Cardiac muscle cell (in vitro differentiated cells and primary cell): ENCODE measurements around the gene ATP8B3. TPM values are rescaled to one million over a fixed set of nuclear protein-coding genes. Genes with fewer than 3 reads are reported as not detected.
"Not testable (repeated sequence)": the region's sequence is repeated elsewhere in the genome, so short reads cannot be mapped to it uniquely, and the experiment has no call there.

ENCODE experiments used
- DNase-seq, 2 donors: peaks; one replicate each; pipeline versions ENCODE4 v3.0.0 to v3.0.0-alpha.2; 2010 to 2017; ENCODE audit warnings: low read depth in 1 of 2, low spot score in 1 of 2
- H3K27ac ChIP-seq: fragments of 200-600 bp; sonication (generic); 2 replicates; pipeline ENCODE4 v1.5.1; 2016
- H3K27me3 ChIP-seq: fragments of 200-600 bp; sonication (generic); 2 replicates; pipeline ENCODE4 v1.6.0; 2016; ENCODE audit warnings: control low read depth
- H3K36me3 ChIP-seq: fragments of 200-600 bp; sonication (generic); 2 replicates; pipeline ENCODE4 v1.5.1; 2016; ENCODE audit warnings: control low read depth
- H3K4me1 ChIP-seq: fragments of 200-600 bp; sonication (generic); 2 replicates; pipeline ENCODE4 v1.8.1; 2017; ENCODE audit warnings: low read depth, mild to moderate bottlenecking, mixed run types
- H3K4me3 ChIP-seq: fragments of 200-600 bp; sonication (generic); 2 replicates; pipeline ENCODE4 v1.5.1; 2016; ENCODE audit warnings: mild to moderate bottlenecking
- H3K9me3 ChIP-seq: fragments of 200-600 bp; sonication (generic); 2 replicates; pipeline ENCODE4 v1.5.1; 2017; ENCODE audit warnings: low read depth, mild to moderate bottlenecking, control low read depth
- polyA plus RNA-seq: library from polyadenylated mRNA; unstranded; fragments of >200 nt; fragmentation: Nextera tagmentation; extraction: Ambion mirVana; gene quantifications from 2 replicates; pipeline ENCODE4 v1.2.1, GENCODE V29; 2016
- total RNA-seq: library from RNA; depleted of rRNA; stranded (reverse); fragments of >200 nt; gene quantifications from 2 replicates; pipeline ENCODE4 v1.2.3, GENCODE V29; 2016
- TF ChIP-seq, protein P1 (sequence below): IDR thresholded peaks from 2 replicates; pipeline ENCODE4 v1.5.1; 2012; ENCODE audit warnings: low read depth, mild to moderate bottlenecking, low read length

Gene ATP8B3
- total and polyA plus RNA-seq, 2 experiments from 2014 or later, result 3.0 to 8.6 TPM

DNA sequence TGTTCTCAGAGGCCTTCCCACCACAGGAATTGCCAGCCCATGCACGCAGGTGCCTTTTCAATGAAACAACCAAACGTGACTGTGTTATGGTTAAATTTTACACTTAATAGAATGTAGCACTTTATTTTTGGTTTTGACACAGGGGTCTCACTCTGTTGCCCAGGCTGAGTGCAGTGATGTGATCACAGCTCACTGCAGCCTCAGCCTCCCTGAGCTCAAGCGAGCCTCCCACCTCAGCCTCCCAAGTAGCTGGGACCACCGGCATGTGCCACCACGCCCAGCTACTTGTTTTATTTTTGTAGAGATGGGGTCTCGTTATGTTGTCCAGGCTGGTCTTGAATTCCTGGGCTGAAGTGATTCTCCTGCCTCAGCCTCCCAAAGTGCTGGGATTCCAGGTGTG, 7.2 kb downstream of the ATP8B3 start:
- Histone ChIP-seq H3K4me1 (no peaks in the 10 kb centered on the region), H3K9me3 (no peaks in the 10 kb centered on the region), H3K27ac (no peak overlapping the region), H3K27me3 (no peaks in the 10 kb centered on the region), H3K4me3 (no peak overlapping the region), H3K36me3 (no peaks in the 10 kb centered on the region)
- TF ChIP-seq, protein P1, sequence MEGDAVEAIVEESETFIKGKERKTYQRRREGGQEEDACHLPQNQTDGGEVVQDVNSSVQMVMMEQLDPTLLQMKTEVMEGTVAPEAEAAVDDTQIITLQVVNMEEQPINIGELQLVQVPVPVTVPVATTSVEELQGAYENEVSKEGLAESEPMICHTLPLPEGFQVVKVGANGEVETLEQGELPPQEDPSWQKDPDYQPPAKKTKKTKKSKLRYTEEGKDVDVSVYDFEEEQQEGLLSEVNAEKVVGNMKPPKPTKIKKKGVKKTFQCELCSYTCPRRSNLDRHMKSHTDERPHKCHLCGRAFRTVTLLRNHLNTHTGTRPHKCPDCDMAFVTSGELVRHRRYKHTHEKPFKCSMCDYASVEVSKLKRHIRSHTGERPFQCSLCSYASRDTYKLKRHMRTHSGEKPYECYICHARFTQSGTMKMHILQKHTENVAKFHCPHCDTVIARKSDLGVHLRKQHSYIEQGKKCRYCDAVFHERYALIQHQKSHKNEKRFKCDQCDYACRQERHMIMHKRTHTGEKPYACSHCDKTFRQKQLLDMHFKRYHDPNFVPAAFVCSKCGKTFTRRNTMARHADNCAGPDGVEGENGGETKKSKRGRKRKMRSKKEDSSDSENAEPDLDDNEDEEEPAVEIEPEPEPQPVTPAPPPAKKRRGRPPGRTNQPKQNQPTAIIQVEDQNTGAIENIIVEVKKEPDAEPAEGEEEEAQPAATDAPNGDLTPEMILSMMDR, result no peak
- DNase-seq, result no peak

DNA sequence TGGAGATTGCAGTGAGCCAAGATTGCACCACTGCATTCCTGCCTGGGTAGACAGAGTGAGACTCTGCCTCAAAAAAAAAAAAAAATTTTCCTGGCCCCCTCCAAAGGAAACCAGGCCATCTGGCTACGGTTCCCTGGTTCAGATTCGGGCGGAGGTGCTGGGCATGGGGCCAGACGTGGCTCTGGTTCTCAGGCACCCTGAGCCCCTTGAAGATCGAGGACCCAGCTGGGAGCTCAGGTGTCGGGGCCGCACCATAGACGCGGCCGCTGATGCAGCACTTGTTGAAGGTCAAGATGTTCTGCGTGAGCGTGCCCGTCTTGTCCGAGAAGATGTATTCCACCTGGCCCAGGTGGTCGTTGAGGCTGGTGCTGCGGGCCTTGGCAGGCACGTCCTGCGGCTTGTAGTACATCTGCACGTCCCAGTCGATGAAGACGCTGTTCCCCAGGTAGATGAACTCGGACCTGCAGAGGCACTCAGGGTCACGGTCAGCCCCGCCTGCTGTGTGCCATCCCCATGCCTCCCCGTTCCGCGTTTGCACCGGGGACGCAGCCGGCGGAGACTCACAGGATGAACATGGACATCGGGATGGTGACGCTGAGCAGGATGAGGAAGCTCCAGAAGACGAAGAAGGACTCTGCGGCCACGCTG, 12.3 kb downstream of the ATP8B3 start:
- Histone ChIP-seq H3K9me3 (no peaks in the 10 kb centered on the region), H3K27ac (no peak overlapping the region), H3K4me1 (no peaks in the 10 kb centered on the region), H3K27me3 (no peaks in the 10 kb centered on the region), H3K4me3 (no peak overlapping the region), H3K36me3 (no peaks in the 10 kb centered on the region)
- no peak for DNase-seq
- TF ChIP-seq, protein P1, result no peak

DNA sequence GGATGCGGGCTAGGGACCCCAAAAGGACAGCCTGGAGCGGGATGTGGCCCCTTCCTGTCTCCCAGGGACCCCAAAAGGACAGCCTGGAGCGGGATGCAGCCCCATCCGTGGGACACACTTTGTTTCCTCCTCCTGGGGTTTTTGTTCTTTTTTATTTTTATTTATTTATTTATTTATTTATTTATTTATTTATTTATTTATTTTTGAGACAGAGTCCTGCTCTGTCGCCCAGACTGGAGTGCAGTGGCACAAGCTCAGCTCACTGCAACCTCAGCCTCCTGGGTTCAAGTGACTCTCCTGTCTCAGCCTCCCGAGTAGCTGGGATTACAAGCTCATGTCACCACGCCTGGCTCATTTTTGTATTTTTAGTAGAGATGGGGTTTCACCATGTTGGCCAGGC, 14.8 kb downstream of the ATP8B3 start:
- H3K4me3 ChIP-seq, H3K4me1 ChIP-seq, H3K27me3 ChIP-seq, H3K9me3 ChIP-seq, DNase-seq, H3K36me3 ChIP-seq, H3K27ac ChIP-seq: not testable (repeated sequence)

DNA sequence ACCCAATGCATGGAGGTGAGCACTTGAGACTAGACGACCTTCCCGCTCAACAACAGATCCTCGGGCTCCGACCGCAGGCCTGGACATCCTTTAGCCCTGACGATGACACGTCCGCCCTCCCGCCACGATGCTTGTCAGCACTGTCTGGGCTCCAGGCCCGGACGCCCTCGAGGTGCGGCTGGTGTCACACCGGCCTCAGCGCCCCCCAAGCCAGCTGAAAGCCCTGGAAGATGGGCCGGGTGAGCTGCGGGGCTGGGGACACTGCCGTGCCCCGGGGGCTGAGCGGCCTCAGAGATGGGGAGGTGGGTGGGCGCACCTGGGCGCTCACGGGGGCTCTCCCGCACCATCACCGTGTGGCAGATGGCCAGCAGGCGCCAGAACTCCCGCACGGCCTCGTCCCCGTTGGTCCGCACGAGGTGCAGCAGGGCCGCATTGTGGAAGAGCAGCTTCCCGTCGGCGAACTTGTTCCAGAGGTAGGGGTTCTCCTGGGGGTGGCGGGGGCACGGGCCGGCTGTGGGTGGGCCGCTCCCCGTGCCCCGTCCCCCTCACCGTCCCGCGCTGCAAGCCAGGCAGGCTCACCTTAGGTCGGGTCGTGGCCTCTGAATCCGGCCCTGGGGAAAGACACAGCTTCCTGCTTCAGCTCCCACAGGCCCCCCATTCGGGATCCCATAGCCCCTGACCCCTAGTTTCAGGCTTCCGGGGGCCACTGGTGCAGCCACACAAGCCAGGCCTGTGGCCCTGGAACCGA, 15.5 kb downstream of the ATP8B3 start:
- no peak for DNase-seq
- Histone ChIP-seq H3K36me3 (no peaks in the 10 kb centered on the region), H3K27ac (no peak overlapping the region), H3K4me3 (no peak overlapping the region), H3K9me3 (no peaks in the 10 kb centered on the region), H3K4me1 (no peaks in the 10 kb centered on the region), H3K27me3 (no peaks in the 10 kb centered on the region)
- TF ChIP-seq, protein P1, result no peak

DNA sequence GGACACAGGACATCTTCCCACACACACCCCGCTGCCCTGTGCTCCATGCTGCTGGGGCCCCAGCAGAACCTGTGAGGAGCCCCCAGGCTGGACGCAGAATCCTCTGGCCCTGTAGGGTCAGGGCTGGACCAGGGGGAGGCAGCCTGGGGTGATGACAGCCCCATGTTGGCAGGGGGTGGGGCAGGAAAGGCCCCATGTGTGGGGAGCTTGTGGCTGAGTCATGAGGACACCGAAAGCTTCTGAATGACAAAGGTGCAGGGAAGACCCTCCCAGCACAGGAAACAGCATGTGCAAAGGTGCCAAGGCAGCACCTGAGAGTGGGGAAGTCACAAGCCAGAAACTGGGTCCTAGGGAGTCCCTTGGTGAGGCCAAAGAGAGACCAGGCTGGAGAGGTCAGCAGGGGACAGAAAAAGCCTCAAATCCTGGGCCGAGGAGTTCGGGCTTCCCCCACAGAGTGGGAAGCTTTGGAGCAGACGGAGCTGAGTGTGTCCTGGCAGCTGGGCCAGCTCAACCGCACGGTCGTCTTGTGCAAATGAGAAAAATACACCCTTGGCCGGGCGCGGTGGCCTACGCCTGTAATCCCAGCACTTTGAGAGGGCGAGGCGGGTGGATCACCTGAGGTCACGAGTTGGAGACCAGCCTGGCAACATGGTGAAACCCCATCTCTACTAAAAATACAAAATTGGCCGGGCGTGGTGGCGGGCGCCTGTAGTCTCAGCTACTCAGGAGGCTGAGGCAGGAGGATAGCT, 17.5 kb downstream of the ATP8B3 start:
- DNase-seq, result no peak
- Histone ChIP-seq H3K4me1 (no peaks in the 10 kb centered on the region), H3K36me3 (no peaks in the 10 kb centered on the region), H3K27me3 (peaks cover 7% of the 10 kb centered on the region), H3K9me3 (no peaks in the 10 kb centered on the region), H3K27ac (no peak overlapping the region), H3K4me3 (no peak overlapping the region)
- TF ChIP-seq, protein P1, result no peak

DNA sequence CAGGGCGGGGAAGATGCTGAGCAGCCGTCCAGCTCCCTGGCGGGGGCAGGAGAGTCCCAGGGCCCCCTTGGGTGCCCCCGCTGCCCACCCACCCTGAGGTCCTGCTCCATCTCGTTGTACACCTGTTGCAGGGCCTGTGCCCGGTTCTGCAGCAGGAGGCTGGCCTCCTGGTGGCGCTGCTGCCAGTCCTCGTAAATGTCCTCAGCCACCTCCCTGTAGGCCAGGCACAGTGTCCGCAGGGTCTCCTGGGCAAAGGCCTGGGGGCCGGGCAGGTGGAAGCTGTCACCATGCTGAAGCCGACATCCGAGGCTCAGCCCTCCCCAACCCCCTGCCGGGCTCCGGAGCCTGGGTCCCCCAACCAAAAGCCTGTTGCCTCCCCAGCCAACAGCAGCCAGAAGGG, 20.2 kb downstream of the ATP8B3 start:
- TF ChIP-seq, protein P1, result no peak
- peaks cover 20% of the 10 kb centered on the region for H3K27me3 ChIP-seq
- DNase-seq, result no peak

More for the DNA sequence above, 20.2 kb downstream of the ATP8B3 start:
- Histone ChIP-seq H3K9me3 (no peaks in the 10 kb centered on the region), H3K4me1 (no peaks in the 10 kb centered on the region), H3K36me3 (no peaks in the 10 kb centered on the region), H3K4me3 (no peak overlapping the region), H3K27ac (no peak overlapping the region)
